DMS53 treated with DMSO at 0.1 percent for 48 hours (cell line): ENCODE data around the gene PRKCD.
"Not testable (repeated sequence)": the region's sequence is repeated elsewhere in the genome, so short reads cannot be mapped to it uniquely, and the experiment has no call there.

Experiments
- DNase-seq: peaks from one replicate; lab custom pipeline; 2025; ENCODE audit not compliant: unreplicated experiment; lab: John Stamatoyannopoulos, UW

The PRKCD gene

DNA sequence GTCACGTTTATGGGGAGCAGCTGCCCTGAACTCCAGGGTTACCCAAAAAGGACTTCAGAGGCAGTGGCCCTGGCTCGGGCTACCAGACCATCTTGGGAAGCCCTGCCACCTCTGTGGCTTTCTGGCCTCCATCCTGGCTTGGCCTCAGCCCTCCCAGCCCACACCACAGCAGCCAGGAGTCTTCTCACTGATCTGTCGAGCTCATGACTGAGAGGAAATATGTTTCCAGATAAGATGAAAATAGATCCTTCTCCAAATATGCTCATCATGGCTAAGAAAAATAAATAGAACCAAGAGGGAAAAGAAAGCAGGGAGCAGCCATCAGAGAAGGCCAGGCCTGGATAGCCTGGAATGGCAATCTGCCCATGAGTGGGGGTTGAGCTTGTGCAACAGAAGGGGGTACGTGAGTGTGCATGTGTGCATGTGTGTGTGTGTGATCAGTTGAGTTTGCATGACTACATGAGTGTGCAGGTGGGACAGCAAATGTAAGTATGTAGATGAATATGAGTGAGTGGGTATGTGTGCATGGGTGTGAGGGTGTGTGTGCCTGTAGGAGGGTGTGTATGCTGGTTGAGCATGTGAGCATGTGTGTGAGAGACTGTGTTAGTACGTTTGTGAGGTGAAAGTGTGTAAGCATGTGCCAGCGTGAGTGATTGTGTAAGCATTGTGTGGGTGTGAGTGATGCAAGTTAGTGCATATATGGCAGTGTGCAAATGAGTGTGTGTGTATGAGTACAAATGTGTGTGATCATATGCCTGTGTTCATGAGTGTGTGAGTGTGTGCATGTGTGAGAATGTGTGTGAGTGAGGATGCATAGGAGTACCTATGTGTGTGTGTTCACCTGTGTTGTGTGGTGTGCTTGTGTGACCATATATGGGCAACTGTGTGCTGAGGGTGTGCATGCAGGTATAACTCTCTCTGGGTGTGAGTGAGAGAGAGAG lies 20.8 kb upstream of the PRKCD start:
- DNase-seq: no peak

DNA sequence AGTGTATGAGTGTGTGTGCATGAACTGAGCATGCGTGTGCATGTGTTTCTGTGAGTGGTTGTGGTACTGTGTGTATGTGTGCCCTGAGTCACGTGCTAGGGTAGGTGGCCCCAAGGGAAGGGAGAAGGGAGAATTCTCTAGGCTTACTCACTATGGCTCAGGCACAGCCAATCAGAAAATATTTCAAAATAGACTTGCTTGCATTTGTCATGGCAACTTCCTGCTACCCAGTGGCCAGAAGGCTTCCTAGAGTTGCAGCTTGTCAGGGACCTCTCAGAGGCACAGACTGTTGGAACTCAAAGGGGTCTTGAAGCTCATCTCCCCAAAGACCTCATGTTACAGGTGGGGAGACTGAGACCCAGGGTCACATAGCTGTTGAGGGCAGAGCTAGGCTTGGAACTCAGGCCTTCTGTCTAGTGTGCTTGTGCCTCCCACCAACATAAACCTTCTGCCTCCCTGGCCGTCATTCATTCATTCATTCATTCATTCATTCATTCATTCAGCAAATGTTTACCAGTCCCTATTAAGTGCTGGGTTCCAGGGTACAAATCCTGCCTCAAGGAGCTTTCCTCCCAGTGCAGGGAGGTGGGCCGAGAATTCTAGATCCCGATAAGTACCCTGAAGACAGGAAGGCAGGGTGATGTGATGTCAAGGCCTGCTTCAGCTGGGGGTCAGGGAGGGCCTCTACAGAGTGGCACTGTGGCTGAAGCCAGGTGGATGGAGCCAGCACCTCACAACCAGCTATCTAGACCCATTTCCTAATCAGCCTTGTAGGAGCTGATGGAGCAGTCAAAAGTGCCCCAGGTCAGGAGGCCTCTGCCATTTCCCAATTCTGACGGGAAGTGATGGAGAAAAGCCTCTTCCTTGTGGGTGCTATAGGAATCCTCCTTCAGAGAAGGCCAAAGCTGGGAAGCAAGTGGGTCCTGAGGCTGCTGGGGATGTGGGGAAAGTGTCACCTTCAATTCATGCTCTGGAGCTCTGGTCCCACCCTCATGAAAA lies 19.9 kb upstream of the PRKCD start:
- no peak for DNase-seq

DNA sequence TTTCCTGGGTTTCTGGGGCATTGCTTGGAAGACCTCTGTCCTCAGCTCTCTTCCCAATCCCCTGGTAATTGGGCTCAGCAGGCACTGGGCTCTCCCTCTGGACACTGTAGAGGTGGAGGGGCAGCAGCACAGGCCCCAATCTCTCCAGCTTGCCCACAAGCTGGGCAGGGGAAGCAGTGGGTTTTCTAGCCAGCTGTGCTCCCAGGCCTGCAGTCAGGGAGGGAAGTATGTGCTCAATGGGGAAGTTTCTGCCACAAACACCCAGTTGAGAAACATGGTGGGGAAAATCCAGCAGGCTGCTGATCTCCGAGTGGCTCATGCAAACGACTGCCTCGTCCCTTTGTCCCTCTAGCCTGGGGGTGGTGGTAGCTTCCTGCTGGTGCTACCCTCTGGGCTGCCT lies 18.0 kb upstream of the PRKCD start:
- no peak for DNase-seq

DNA sequence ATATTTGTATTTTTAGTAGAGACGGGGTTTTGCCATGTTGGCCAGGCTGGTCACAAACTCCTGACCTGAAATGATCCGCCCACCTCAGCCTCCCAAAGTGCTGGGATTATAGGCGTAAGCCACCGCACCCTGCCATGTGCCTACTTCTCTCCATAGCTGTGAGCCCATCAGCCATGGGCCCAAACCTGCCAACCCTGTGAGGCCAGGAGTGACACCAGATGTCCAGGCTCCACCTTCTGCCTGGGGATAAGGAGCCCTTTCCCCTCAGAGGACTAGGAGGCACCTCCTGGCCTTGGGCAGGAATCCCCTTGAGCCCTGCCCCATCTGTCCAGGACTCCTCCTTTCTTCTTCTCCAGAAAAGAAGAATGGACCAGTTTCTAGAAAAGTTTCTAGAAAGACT lies 16.6 kb upstream of the PRKCD start:
- DNase-seq: no peak

DNA sequence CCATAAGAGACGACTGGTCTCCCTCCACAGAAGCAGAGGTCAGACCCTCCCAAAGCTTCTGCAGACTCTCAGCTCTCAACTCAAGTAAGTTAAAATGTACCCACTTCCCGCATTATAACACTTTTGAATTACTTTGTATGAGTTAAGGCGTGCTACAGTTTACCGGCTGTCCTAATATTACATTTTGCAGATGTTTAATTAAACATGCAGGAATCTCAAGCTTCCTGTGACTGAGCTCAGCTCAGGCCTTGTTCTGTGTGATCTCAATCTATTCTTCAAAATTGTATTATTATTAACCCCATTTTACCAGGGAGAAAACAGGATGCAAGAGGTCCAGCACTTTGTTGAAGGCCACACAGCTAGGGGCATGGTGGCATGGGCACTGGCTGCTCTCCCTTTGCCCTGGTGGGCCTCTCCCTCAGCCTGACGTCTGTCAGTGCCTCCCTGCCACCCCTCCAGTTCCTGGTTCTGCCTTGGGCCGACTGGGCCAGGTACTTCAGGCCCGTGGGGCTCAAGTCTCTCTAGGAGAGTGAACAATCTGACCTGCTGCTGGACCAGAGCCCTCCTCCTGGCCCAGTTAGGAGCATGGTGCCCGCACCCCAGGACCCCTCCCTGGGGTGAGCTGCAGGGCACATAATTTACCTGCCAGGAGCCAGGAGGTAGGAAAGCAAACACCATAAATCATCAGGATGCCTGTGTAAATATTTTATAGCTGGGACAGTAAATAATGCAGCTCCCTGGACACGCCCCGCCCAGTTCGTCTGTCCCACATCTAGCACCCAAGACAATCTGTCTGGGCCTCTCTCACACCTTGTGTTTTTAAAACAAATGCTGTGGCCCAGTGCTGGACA lies 15.9 kb upstream of the PRKCD start:
- DNase-seq: peak; percentile 37

DNA sequence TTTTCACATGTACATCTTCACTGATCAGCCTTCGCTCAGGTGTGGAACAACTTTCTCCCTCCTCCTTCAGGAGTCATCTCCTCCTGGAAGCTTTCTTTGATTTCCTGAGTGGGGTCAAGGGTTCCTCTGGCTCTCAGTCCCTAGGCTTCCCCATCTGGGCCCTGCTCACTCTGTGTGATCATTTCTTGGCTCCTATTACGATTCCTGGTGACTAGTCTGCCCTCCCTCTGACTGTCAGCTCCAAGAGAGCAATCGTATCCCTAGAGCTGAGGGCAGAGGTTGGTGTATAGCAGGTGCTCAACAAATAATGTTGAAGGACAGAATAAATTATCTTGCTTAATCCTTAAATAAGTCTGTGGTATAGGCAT lies 15.3 kb upstream of the PRKCD start:
- peak; percentile 37 for DNase-seq

DNA sequence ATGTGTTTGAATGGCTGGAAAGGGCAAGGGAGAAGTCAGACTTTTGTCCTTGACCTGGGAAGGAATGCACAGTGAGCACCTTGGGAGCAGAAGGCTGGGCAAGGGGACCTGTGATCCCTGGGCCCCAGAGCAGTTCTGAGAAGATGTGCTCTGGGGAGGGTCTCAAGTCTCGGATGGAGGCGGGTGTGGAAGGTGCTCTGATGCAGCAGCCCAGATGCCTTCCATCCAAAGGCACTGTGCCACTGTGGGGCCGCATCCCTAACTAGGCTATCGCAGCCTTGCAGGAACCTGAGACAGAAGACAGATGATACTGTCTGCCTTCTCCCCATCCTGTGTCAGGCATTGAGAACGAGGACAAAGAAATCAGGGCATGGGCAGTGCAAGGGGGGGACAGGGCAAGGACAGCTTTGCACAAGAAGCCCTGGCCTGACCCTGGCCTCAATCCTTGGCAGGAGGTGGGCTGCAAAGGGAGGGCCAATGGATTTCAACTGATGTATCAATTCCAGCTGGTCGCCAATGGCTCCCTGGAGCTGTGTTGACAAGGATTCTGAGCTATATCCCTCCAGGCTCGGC lies 14.6 kb upstream of the PRKCD start:
- no peak for DNase-seq

DNA sequence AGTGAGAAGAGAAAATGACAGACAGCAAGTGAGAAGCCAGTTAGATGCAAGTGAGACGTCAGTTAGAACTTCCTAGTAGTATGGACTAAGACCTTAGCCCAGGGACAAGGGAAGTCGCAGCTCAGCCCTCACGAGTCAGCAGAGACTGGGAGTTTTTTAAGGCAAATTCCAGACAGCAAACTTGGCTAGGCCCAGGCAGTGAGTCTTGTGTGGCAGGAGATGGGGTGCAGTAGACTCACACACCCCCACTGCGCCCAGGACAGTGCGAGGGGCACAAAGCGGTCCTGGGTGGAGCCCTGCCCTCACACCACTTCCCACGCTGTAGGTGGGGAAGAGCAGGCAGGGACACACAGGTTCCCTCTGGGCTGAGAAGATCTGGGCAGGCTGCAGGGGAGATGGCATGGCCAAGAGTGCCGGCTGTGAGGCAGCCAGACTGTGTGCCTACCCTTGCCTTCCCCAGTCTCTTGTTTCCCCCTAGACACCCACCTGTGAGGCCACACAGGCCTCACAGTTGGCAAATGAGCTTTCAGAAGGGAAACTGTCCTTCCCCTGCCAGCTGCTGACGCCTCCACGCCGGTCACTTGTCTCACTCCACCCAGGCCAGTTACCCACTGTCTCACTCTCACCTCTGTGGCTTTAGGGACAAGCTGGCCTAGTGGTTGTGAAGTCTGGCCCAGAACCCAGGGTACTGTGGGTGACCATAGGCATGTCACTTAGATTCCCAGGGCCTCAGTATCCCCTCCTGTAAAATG lies 13.7 kb upstream of the PRKCD start:
- no peak for DNase-seq

DNA sequence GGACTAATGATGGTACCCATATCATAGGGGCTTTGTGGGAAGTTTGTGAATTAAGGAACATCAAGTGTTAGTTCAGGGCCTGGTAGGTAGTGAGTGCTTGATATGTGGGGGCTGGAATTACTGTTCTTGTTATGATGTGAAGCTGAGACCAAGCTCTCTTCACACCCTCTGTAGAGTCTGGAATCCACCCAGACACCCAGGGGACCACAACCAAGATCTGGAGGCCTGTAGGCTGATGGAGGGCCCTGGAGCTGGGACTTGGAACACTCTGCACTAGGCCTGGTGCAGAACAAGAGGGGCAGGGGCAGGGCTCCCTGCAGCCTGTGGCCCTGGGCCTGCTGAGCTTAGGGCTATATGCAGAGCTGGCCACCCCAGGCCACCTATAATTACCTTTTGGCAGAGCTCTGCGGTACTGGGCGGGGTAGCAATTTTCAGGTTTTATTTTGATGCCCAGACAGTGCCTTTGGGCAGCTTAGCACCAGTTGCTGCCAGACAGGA lies 13.1 kb upstream of the PRKCD start:
- no peak for DNase-seq

DNA sequence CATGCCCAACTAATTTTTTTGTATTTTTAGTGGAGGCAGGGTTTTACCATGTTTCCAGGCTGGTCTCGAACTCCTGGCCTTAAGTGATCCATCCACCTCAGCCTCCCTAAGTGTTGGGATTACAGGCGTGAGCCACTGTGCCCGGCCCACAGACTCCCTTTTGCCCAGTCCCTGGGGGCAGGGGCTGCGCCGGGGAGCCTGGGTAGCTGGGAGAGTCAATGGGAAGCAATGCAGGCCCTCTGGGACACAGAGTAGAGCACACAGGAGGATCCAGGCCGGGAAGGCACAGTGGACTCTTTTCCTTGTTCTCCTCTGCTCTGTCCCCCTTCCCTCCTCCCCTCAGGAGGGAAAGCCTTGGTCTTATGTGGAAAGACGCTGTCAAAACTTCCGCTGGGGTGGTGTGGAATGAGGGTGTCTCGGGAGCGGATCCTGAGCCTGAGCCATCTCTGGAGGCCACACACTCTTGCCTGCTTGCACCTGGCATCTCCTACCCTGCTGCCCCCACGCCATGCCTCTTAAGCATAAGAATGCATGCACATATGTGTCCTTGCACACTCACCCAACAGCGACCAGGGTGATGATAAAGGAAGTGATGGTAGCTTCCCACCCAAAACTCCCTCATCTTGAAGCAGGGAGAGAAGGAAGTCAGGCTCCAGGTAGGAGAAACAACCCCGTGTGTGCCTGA lies 11.9 kb upstream of the PRKCD start:
- DNase-seq: no peak

DNA sequence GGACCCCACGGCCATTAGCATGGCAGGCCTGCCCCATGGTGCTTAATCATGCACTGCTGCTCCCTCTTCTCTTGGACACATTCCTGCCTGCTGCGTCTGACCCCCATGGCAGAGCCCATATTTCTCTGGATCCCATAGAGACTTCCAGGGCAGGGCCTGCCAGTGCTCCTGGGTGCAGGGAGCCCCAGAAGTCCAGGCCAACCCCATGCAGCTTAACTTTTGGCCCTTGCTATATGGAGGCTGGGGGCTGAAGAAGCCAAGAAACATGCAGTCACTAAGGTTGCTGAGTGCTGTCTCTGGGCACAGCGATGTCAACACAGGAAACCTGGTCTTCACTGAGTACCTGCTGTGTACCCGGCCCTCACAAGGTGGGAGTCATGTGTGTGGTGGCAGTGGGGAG lies 11.3 kb upstream of the PRKCD start:
- DNase-seq: no peak

DNA sequence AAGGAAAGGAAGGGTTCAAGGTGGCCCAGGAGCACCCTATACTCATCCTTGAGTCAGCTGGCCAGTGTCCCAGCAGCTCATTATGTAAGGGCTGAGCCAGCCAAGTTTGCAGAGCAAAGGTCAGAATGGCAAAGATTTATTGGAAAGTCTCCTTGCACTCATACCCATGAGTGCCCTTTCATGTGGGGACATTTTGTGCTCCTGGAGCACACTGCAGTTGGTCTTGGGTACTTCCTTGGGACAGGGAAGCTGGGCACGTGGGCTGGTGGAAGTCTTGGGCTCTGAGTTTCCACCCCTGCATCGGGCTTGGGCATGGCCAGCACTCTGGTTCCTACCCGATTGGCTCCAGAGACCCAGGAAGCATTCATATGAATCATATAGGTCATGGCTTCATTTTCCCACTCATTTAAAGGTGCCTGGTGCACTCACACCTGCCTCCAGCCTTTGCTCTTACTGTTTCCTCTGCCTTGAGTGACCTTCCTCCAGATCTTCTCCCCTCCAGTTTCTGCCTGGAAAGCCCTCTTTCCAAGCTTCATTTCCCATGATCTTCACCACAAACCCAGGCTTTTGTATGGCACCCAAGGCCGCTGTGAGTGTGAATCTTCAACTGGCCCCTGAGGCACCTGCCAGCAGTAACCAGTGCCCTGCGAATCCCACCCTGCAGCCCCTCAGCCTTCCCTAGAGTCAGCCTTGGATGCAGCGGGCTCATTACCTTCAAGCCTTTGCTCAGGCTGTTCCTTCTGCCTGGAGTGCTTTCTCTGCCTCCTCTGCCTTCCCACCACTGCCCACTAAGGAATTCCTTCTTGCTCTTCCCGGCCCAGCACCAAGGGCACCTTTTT lies 10.5 kb upstream of the PRKCD start:
- DNase-seq: no peak

DNA sequence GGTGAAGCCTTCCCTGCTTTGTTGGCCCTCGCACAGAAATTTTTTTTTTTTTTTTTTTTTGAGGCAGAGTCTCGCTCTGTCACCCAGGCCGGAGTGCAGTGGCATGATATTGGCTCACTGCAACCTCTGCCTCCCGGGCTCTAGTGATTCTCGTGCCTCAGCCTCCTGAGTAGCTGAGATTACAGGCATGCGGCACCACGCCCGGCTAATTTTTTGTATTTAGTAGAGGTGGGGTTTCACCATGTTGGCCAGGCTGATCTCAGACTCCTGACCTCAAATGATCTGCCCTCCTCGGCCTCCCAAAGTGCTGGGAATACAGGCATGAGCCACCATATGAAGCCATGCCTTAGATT lies 9.9 kb upstream of the PRKCD start:
- DNase-seq: not testable (repeated sequence)

DNA sequence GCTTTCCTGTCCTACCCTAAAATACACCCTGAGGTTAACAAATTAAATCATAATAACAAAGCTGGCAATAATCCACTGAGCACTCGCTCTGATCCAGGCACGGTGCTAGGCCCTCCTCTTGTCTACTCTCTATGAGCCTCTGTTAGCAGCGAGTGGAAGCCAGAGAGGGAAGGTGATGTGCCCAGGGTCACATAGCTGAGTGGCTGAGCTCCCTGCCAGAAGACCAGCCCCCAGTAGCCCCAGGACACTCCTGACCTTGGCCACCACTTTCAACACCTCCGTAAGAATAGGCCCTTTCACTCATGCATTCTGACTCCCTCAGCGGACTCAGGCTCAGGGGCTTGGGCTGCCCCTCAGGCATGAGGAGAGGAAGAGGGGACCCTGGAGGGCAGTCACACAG lies 9.5 kb upstream of the PRKCD start:
- DNase-seq: no peak

DNA sequence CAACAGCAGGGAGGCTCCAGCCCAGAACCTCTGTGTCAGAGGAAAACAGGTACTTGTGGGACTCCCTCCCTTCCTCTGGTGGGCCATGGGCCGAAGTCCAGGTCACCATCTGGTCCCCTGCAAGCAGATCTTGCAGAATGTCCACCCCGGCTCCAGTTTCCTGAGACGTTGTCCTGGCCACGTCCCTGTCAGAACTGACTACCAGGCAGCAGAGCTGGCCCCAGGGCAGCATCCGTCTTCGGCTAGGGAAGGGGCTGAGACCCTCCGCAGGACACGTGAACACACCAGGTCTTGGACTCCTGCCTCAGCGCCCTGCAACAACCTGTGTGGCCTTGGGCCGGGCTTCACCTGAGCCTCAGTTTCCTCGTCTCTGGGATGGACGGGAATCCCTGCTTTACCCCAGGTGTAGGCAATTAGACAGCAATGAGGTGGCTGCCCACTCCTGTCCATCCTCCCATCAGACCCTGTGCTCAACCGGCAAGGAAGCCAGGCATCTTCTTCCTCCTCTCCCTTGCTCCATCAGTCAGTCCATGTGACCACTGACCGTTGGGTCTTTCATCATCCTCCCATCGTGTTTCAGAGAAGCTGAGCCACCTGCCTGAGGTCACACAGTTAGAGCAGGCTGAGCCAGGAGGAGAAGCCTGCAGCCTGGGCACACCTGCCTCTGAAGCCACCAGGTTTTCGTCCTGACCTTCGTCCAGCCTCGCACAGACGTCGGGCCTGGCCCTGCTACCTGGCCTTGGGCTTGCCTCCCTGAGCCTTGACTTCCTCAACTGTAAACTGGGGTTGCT lies 8.9 kb upstream of the PRKCD start:
- DNase-seq: no peak

DNA sequence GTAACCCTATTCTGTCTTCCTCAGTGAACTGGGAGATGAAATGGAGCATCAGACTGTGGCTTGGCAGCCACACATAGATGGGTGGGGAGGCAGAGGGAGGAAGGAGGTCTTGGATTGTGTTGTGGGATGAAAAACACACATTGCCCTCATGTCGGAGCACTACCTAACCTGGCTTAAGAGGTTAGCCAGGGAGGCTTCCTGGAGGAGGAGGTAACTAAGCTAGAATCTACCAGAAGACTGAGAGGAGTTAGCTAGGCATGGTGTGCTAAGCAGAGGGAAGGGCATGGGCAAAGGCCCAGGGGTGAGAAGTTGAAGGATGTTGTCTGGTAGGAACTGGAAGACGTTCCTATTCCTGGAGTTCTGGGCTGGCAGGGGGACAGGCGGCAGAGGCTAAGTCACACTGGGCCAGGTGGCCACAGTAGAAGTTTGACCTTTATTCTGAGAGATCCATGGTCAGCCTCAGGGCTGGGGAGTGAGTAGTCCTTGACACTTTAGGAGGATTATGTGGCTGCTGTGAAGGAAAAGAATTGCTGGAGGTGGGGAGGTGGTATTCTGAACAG lies 7.7 kb upstream of the PRKCD start:
- DNase-seq: no peak

DNA sequence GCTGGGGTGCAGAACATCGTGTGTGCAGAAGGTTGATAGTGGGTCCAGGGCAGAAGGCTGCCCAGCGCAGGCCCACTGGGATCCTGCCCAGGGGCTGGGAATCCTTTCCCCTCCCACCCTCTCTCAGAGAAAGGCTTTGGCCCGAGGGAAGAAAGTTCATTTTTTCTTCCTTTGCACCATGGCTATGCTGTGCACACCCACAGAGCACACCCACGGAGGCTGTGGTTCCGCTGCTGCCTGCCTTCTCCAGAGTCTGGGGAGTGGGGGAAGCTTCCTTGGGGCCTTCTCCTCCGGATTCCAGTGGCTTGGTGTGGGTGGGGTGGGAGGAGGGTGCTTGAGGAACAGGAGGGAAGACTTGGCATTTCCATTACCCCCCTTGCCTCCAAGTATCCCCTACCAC lies 7.0 kb upstream of the PRKCD start:
- no peak for DNase-seq
